Endometrial microvascular endothelial cells (primary cell): ENCODE data around the gene MOBP. TPM values are rescaled to one million over a fixed set of nuclear protein-coding genes. Genes with fewer than 3 reads are reported as not detected.
"Not testable (repeated sequence)": the region's sequence is repeated elsewhere in the genome, so short reads cannot be mapped to it uniquely, and the experiment has no call there.

Experiments used
- in situ Hi-C: cut with HindIII; loops from 2 replicates; pipeline ENCODE4 v1.10.0; 2017; ENCODE audit warnings: low sequenced_read_pairs, low pct_unique_long_range_greater_than_20kb; ENCODE audit errors: inconsistent ontology term
- total RNA-seq: library from RNA; depleted of rRNA; stranded (reverse); fragments of >200 nt; gene quantifications from one replicate; pipeline ENCODE4 v1.2.3, GENCODE V29; 2015; ENCODE audit errors: inconsistent ontology term

The MOBP gene
- not detected for total RNA-seq

GRCh38 chr3:39467394-39468107 is at the start of gene MOBP:
Gene MOBP, plus strand, starts transcription at chr3:39467680. Its CDS starts 34,390 bp downstream, at chr3:39502070.
- in situ Hi-C loops, result no loop called here

- in situ Hi-C loops, result not testable (repeated sequence)
Measured at GRCh38 chr3:39418556-39419225, 48.8 kb upstream of the MOBP start.

- in situ Hi-C loops, result no loop called here
Measured at GRCh38 chr3:39419742-39420315, 47.7 kb upstream of the MOBP start.

- in situ Hi-C loops, result no loop called here
Measured at GRCh38 chr3:39420543-39420942, 46.9 kb upstream of the MOBP start.

- in situ Hi-C loops, result no loop called here
Measured at GRCh38 chr3:39423436-39423970, 44.0 kb upstream of the MOBP start.

- in situ Hi-C loops, result no loop called here
Measured at GRCh38 chr3:39426312-39426711, 41.2 kb upstream of the MOBP start.

- in situ Hi-C loops, result no loop called here
Measured at GRCh38 chr3:39427506-39427905, 40.0 kb upstream of the MOBP start.

- in situ Hi-C loops, result no loop called here
Measured at GRCh38 chr3:39428745-39429201, 38.7 kb upstream of the MOBP start.

GRCh38 chr3:39429466-39429865 is 38.0 kb upstream of the MOBP start:
- in situ Hi-C loops, result no loop called here

- in situ Hi-C loops, result no loop called here
Measured at GRCh38 chr3:39432342-39432741, 35.1 kb upstream of the MOBP start.

- in situ Hi-C loops, result no loop called here
Measured at GRCh38 chr3:39433642-39434041, 33.8 kb upstream of the MOBP start.

GRCh38 chr3:39434574-39434973 is 32.9 kb upstream of the MOBP start:
- in situ Hi-C loops, result no loop called here

GRCh38 chr3:39435006-39435748 is 32.3 kb upstream of the MOBP start:
- in situ Hi-C loops, result no loop called here

- in situ Hi-C loops, result no loop called here
Measured at GRCh38 chr3:39438880-39439279, 28.6 kb upstream of the MOBP start.

- in situ Hi-C loops, result no loop called here
Measured at GRCh38 chr3:39440316-39440715, 27.2 kb upstream of the MOBP start.

GRCh38 chr3:39443530-39443929 is 23.9 kb upstream of the MOBP start:
- in situ Hi-C loops, result no loop called here

- in situ Hi-C loops, result no loop called here
Measured at GRCh38 chr3:39445927-39446326, 21.6 kb upstream of the MOBP start.

- in situ Hi-C loops, result no loop called here
Measured at GRCh38 chr3:39446444-39446843, 21.0 kb upstream of the MOBP start.
